ELF-1 (cell line): Measurements from ENCODE around the gene IGSF8.
A peak's percentile ranks its signal among the peaks of the same experiment; 100 is the strongest.
"Not testable (repeated sequence)": the region's sequence is repeated elsewhere in the genome, so short reads cannot be mapped to it uniquely, and the experiment has no call there.

Experiments
- DNase-seq: peaks from one replicate; pipeline ENCODE4 v3.0.0-alpha.2; 2016; ENCODE audit warnings: low read depth, low spot score

The IGSF8 gene

DNA sequence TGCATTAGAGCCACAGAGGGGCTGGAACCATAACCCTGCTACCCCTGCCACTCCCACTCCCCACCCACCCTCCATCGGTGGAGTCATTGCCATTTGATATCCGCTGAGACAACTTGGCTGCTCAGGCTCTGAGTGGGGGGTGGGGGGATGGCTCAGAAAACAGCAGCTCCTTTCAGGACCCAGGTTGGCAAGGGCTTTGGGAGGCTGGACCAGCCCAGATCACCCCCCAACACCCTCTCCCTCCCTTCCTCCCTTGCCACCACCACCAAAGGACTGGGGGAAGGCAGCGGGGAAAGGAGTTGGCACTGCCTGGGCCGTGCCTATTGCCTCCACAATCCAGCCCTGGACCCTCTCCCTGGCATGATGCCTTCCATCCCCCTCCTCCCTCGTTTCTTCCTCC is 30.2 kb downstream of the IGSF8 start:
- no peak for DNase-seq

DNA sequence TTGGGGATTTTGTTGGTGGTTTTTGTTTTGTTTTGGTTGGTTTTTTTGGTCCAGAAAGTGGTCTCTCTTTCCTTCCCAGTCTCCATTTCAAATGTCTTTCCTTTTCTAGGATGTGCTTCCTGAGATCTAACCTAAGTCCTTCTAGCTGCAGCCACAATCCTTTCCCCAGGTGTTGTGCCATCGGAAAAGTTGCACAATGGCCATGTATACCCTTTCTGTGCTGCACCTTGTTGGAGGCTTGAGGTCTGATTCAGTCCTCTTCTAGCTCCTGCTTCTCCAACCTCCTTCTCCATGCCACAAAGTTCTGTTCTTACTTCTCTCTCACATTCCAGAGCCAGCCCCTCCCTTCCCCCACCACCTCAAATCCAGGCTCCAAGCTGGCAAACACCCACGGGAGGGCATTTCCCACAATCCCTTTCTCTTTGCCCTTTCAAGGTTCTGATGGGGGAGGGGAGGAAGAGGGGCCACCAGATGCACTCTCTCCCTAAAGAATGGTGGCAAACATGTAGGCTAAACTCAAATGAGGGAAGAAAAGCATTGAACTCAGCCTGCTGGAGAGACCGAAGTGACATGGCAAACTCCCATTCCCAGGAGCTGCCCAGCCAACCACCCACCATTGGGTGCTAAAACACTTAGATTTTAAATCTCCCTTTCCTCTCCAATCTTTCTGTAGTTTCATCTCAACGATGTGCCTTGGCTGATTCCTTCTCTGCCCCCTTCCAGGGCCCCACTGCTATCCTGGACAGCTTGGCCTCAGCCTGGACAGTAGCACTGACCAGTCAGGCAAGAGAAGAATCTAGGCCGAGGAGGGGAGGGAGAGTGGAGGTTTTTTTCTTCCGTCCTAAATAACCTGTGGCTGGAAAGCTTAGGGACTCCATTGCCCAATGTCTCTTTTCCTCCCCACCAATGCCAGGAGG is 31.3 kb downstream of the IGSF8 start:
- DNase-seq, result no peak

DNA sequence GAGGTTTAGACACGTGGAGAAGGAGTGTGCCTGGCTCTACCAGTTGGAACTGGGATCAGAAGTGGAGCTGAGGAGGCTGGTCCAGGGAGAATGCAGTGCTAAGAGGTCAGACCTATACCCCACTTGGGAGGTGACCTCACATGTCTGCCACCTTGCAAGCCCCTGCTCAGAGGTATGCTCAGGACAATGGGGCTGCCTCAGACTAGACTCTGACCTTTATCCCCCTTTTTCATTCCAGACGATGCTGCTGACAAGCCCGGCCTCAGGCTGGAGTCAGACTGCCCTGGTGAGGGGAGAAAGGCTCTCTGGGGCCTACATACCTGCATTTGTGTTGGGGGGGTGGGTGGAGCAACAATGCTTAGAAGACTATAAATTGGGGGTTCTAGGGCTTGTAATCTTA is 33.7 kb downstream of the IGSF8 start:
- DNase-seq, result peak; percentile 24

GRCh38 chr1:160064164-160064563 is 34.3 kb downstream of the IGSF8 start:
- no peak for DNase-seq

GRCh38 chr1:160063176-160063575 is 35.2 kb downstream of the IGSF8 start:
- no peak for DNase-seq

DNA sequence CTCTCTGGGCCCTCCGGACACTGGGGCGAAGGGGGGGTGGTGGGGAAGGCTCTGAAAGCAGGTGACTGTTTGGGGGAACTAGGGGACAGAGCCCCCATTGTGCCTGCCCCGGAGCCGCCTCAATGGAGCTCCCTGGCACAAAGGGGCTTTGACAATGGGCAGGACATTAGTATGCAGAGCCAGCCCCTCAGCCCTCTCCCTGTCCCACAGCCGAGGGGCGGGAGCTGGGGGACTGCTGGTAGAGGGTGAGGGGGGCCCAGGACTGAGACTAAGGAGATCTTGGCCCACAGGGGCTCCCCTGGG is 36.2 kb downstream of the IGSF8 start:
- no peak for DNase-seq

- DNase-seq, result peak; percentile 70
These were observed 36.8 kb downstream of the IGSF8 start for GRCh38 chr1:160061369-160062229.

GRCh38 chr1:160058087-160058486 is 40.3 kb downstream of the IGSF8 start:
- DNase-seq, result no peak

GRCh38 chr1:160056648-160057169 is 41.7 kb downstream of the IGSF8 start:
- DNase-seq, result no peak

GRCh38 chr1:160053548-160054365 is 44.7 kb downstream of the IGSF8 start:
- DNase-seq, result no peak

DNA sequence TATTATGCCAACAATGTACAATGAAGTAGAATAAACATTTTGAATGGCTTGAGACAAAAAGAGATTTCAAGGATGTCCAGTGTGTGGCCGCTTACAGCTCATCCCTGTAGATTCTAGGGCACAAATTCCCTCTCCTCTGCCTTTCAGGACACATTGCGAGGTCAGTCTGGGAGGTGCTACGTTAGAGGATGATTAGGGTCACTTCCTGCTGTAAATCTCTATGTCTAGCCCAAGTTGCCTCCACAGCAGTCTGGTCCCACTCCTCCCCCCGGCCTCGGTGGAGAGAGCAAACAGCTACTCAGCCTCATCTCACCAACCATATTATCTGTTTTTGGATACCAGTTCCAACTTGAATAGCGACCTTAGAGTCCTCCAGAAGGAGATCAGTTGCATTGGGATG is 45.5 kb downstream of the IGSF8 start:
- DNase-seq, result no peak

DNA sequence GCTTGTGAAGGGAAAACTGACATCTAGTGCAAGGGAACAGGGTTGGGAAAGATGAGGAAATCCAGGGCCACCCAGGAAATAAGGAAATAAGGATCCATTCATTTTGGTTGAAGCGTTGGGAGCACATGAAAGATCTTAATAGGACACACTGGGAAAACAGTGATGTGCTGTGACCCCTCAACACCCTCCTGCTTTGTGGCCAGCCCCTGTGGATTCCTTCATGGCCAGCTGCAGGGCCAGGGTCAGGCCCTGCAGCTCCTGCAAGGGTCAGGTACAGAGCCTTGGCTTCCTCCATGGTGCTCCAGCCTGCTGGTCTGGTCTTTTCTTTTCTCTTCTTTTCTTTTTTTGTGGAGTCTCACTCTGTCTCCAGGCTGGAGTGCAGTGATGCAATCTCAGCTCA is 47.8 kb downstream of the IGSF8 start:
- no peak for DNase-seq

GRCh38 chr1:160050182-160050581 is 48.2 kb downstream of the IGSF8 start:
- DNase-seq, result not testable (repeated sequence)

- DNase-seq, result no peak
These were observed 49.3 kb downstream of the IGSF8 start for GRCh38 chr1:160049101-160049500.

DNA sequence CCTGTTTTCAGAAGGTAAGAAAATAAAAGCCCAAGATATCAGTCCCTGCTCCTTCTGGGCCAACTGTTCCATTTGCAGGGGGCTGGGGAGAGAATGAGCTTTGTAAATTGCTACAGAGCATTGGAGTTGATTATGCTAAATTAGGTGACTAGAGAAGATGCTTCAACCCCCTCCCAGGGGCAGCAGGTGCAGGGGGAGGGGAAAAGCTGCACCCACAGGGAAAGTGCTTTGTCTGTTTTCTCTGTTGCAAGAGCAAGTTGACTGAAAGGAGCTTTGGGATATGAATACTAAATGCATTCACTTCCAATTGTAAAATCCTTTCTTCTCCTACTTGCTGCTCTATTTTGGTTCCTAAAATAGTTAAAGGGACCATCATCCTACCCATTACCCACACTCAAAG is 50.1 kb downstream of the IGSF8 start:
- no peak for DNase-seq

DNA sequence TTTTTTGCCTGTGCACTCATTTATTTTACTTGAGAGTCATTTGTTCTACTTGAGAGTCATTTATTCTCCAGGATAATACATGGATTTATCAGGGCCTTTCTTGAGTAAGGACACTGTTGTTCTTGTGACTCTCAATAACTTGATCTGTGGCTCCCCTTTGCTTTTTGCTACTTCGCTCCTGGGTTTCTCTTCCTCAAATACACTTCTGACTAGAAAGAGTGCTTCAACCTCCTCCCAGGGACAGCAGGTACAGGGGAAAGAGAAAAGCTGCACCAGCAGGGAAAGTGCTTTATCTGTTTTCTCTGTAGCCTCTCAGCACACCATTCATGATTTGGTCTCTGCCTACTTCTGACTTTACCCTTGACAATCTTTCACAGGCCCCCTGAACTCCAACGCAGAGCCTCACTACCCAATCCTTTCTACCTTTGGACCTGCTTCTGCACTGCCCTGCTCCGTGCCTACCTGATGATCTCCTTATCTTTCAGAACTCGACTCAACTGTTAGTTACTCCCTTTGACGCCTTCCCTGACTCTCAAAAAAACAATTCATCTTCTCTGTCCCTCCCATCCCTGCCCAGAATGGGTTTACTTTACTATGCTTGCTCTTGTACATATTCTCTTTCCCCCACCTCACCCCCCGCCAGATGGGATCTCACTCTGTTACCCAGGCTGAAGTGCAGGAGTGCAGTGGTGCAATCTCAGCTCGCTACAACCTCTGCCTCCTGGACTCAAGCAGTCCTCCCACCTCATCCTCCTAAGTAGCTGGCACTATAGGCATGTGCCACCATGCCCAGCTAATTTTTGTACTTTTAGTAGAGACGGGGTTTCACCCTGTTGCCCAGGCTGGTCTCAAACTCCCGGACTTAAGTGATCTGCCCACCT is 51.1 kb downstream of the IGSF8 start:
- no peak for DNase-seq

- peak; percentile 91 for DNase-seq
These were observed 51.8 kb downstream of the IGSF8 start for GRCh38 chr1:160046494-160047110.

- DNase-seq, result no peak
These were observed 52.8 kb downstream of the IGSF8 start for GRCh38 chr1:160045653-160046052.

- DNase-seq, result no peak
These were observed 54.9 kb downstream of the IGSF8 start for GRCh38 chr1:160043543-160043942.
